SK-N-SH (cell line): ENCODE data around the gene MTHFD2L.

ENCODE experiments used
- EZH2phosphoT487 ChIP-seq: fragments of 200-600 bp; sonication (generic); IDR thresholded peaks from 2 replicates; pipeline ENCODE4 v1.6.1; 2017; ENCODE audit warnings: low read depth, mixed run types, mild to moderate bottlenecking, antibody characterized with exemption, moderate library complexity, borderline replicate concordance
- GABPA ChIP-seq: IDR thresholded peaks from 2 replicates; pipeline ENCODE4 v1.4.0; 2012; ENCODE audit warnings: low read depth, mild to moderate bottlenecking
- JUND ChIP-seq: IDR thresholded peaks from 2 replicates; pipeline ENCODE4 v1.4.0; 2012
- PBX3 ChIP-seq: IDR thresholded peaks from 2 replicates; pipeline ENCODE4; 2012
- RCOR1 ChIP-seq: fragments of 150-350 bp; IDR thresholded peaks from 2 replicates; pipeline ENCODE4 v1.6.1; 2017; ENCODE audit warnings: antibody characterized with exemption, low read length
- REST ChIP-seq: IDR thresholded peaks from 2 replicates; pipeline ENCODE4 v1.6.1; 2012; ENCODE audit warnings: mild to moderate bottlenecking, low read depth, low read length, moderate library complexity
- RFX5 ChIP-seq: IDR thresholded peaks from 2 replicates; pipeline ENCODE4 v1.6.1; 2012; ENCODE audit warnings: mild to moderate bottlenecking, improper control_type of control experiment, low read length
- YY1 ChIP-seq: IDR thresholded peaks from 2 replicates; pipeline ENCODE4 v1.4.0; 2012; ENCODE audit warnings: low read depth, mild to moderate bottlenecking
- TF ChIP-seq, protein P1 (sequence below): fragments of 200-600 bp; sonication (generic); IDR thresholded peaks from 2 replicates; pipeline ENCODE4 v1.6.1; 2017; ENCODE audit warnings: antibody characterized with exemption, mild to moderate bottlenecking, moderate library complexity
- TF ChIP-seq, protein P2 (sequence below): fragments of 150-350 bp; IDR thresholded peaks from 2 replicates; pipeline ENCODE4 v1.6.1; 2017; ENCODE audit warnings: antibody characterized with exemption, low read length, low read depth, borderline replicate concordance
- TF ChIP-seq, protein P3 (sequence below): IDR thresholded peaks from 2 replicates; pipeline ENCODE4 v1.4.0; 2012; ENCODE audit warnings: low read depth

DNA sequence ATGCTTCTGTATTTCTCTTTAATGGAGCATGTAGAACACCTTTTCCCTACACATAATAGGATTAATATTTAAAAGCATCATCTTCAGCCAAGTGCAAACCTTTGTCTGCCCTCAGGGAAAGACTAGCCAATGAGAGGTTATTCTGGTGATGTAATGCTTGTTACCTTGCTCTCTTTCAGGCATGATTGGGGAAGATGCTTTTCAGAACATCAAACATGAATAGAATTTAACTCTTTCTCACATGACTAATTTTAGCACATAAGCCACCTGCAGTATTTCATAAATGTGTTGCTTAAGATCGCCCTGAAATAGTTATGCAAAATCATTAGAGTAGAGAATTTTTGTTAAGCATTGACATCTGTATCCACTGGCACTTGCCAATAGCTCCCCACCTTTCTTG is 139.6 kb downstream of the MTHFD2L start:
- TF ChIP-seq, protein P1, sequence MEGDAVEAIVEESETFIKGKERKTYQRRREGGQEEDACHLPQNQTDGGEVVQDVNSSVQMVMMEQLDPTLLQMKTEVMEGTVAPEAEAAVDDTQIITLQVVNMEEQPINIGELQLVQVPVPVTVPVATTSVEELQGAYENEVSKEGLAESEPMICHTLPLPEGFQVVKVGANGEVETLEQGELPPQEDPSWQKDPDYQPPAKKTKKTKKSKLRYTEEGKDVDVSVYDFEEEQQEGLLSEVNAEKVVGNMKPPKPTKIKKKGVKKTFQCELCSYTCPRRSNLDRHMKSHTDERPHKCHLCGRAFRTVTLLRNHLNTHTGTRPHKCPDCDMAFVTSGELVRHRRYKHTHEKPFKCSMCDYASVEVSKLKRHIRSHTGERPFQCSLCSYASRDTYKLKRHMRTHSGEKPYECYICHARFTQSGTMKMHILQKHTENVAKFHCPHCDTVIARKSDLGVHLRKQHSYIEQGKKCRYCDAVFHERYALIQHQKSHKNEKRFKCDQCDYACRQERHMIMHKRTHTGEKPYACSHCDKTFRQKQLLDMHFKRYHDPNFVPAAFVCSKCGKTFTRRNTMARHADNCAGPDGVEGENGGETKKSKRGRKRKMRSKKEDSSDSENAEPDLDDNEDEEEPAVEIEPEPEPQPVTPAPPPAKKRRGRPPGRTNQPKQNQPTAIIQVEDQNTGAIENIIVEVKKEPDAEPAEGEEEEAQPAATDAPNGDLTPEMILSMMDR = no peak
- TF ChIP-seq RCOR1 = no peak
- TF ChIP-seq, protein P2, sequence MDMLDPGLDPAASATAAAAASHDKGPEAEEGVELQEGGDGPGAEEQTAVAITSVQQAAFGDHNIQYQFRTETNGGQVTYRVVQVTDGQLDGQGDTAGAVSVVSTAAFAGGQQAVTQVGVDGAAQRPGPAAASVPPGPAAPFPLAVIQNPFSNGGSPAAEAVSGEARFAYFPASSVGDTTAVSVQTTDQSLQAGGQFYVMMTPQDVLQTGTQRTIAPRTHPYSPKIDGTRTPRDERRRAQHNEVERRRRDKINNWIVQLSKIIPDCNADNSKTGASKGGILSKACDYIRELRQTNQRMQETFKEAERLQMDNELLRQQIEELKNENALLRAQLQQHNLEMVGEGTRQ = no peak
- TF ChIP-seq PBX3 = no peak
- TF ChIP-seq, protein P3, sequence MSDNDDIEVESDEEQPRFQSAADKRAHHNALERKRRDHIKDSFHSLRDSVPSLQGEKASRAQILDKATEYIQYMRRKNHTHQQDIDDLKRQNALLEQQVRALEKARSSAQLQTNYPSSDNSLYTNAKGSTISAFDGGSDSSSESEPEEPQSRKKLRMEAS = no peak
- TF ChIP-seq EZH2phosphoT487 = no peak
- no peak for TF ChIP-seq YY1
- TF ChIP-seq RFX5 = no peak
- TF ChIP-seq GABPA = no peak
- no peak for TF ChIP-seq REST
- no peak for TF ChIP-seq JUND
